ENCODE measurements around the gene MOB3B. TPM values are rescaled to one million over a fixed set of nuclear protein-coding genes. Genes with fewer than 3 reads are reported as not detected.

Gene MOB3B
- total RNA-seq, 2 donors from 2014 or later, result 0.85 to 2.9 TPM

- Histone ChIP-seq H3K27me3 (no peaks in the 10 kb centered on the region), H3K4me3 (no peak overlapping the region), H3K9me3 (no peaks in the 10 kb centered on the region), H3K4me1 (peaks cover 0 to 7% of the 10 kb centered on the region in 2 donors), H3K27ac (no peak overlapping the region), H3K36me3 (no peaks in the 10 kb centered on the region)
- TF ChIP-seq CTCF (IDR thresholded peaks at IDR 0.05), result no peak
- DNase-seq (ENCODE audit: low spot score), result no peak
These were observed 125.0 kb downstream of the MOB3B start for GRCh38 chr9:27404661-27405060.

- H3K4me1 ChIP-seq, result peaks cover 0 to 5% of the 10 kb centered on the region in 2 donors
- no peak overlapping the region for H3K27ac ChIP-seq
- no peaks in the 10 kb centered on the region for H3K27me3 ChIP-seq
- H3K36me3 ChIP-seq, result no peaks in the 10 kb centered on the region
- DNase-seq (ENCODE audit: low spot score), result no peak
- TF ChIP-seq CTCF (IDR thresholded peaks at IDR 0.05), result no peak
- H3K4me3 ChIP-seq, result no peak overlapping the region
- no peaks in the 10 kb centered on the region for H3K9me3 ChIP-seq
These were observed 127.0 kb downstream of the MOB3B start for GRCh38 chr9:27402626-27403025.

- no peak for TF ChIP-seq CTCF (IDR thresholded peaks at IDR 0.05)
These were observed 129.2 kb downstream of the MOB3B start for GRCh38 chr9:27400334-27400880.

GRCh38 chr9:27398982-27399653, 130.5 kb downstream of the MOB3B start:
- Histone ChIP-seq H3K27ac (no peak overlapping the region), H3K4me3 (no peak overlapping the region), H3K4me1 (peaks cover 0 to 16% of the 10 kb centered on the region in 2 donors), H3K27me3 (no peaks in the 10 kb centered on the region), H3K36me3 (no peaks in the 10 kb centered on the region), H3K9me3 (no peaks in the 10 kb centered on the region)
- TF ChIP-seq CTCF (IDR thresholded peaks at IDR 0.05), result no peak
- DNase-seq (ENCODE audit: low spot score), result no peak

More at GRCh38 chr9:27400334-27400880, 129.2 kb downstream of the MOB3B start:
- Histone ChIP-seq H3K36me3 (no peaks in the 10 kb centered on the region), H3K9me3 (no peaks in the 10 kb centered on the region), H3K4me3 (no peak overlapping the region), H3K27ac (no peak overlapping the region), H3K4me1 (peaks cover 0 to 4% of the 10 kb centered on the region in 2 donors), H3K27me3 (no peaks in the 10 kb centered on the region)
- no peak for DNase-seq (ENCODE audit: low spot score)

GRCh38 chr9:27396495-27396894, 133.1 kb downstream of the MOB3B start:
- no peak for TF ChIP-seq CTCF (IDR thresholded peaks at IDR 0.05)
- Histone ChIP-seq H3K4me1 (peaks cover 0 to 20% of the 10 kb centered on the region in 2 donors), H3K4me3 (no peak overlapping the region), H3K27me3 (no peaks in the 10 kb centered on the region), H3K36me3 (no peaks in the 10 kb centered on the region), H3K9me3 (no peaks in the 10 kb centered on the region), H3K27ac (no peak overlapping the region)
- DNase-seq (ENCODE audit: low spot score), result no peak

Measured in right atrium auricular region (tissue), 2 donors.